CD4-positive, alpha-beta T cell treated with Interleukin-2 at 100 ng/mL for 4 hours (primary cell): Measurements from ENCODE around the gene SFT2D3.

Experiments used
- DNase-seq: peaks from one replicate; pipeline ENCODE4 v3.0.0-alpha.2; 2020; ENCODE audit warnings: low spot score

Gene SFT2D3

GRCh38 chr2:127707890-127708648 is 6.8 kb downstream of the SFT2D3 start:
- no peak for DNase-seq

GRCh38 chr2:127709336-127709735 is 8.0 kb downstream of the SFT2D3 start:
- no peak for DNase-seq

- no peak for DNase-seq
Measured at GRCh38 chr2:127712999-127713398, 11.7 kb downstream of the SFT2D3 start.

GRCh38 chr2:127713562-127713961 is 12.3 kb downstream of the SFT2D3 start:
- DNase-seq: no peak

GRCh38 chr2:127715778-127716449 is 14.6 kb downstream of the SFT2D3 start:
- DNase-seq: no peak

GRCh38 chr2:127718271-127718670 is 17.0 kb downstream of the SFT2D3 start:
- no peak for DNase-seq

- DNase-seq: no peak
Measured at GRCh38 chr2:127719301-127720218, 18.3 kb downstream of the SFT2D3 start.

- DNase-seq: no peak
Measured at GRCh38 chr2:127721311-127721977, 20.1 kb downstream of the SFT2D3 start.

- DNase-seq: no peak
Measured at GRCh38 chr2:127721978-127722355, 20.7 kb downstream of the SFT2D3 start.

- DNase-seq: no peak
Measured at GRCh38 chr2:127722807-127723206, 21.5 kb downstream of the SFT2D3 start.

- no peak for DNase-seq
Measured at GRCh38 chr2:127726158-127726880, 25.0 kb downstream of the SFT2D3 start.

GRCh38 chr2:127733113-127733815 is 32.0 kb downstream of the SFT2D3 start:
- no peak for DNase-seq

GRCh38 chr2:127733816-127734537 is 32.7 kb downstream of the SFT2D3 start:
- no peak for DNase-seq

- DNase-seq: no peak
Measured at GRCh38 chr2:127735044-127735443, 33.7 kb downstream of the SFT2D3 start.

GRCh38 chr2:127735537-127736399 is 34.5 kb downstream of the SFT2D3 start:
- no peak for DNase-seq

- DNase-seq: no peak
Measured at GRCh38 chr2:127737892-127738291, 36.6 kb downstream of the SFT2D3 start.

GRCh38 chr2:127739800-127740199 is 38.5 kb downstream of the SFT2D3 start:
- DNase-seq: no peak

- no peak for DNase-seq
Measured at GRCh38 chr2:127740665-127741288, 39.5 kb downstream of the SFT2D3 start.
